Uterus (tissue), 4 donors: ENCODE measurements around the gene PLEKHA7. TPM values are rescaled to one million over a fixed set of nuclear protein-coding genes. Genes with fewer than 3 reads are reported as not detected.

Experiments
- DNase-seq, 2 donors: peaks; one replicate each; pipeline ENCODE4 v3.0.0-alpha.2; 2019 to 2020
- H3K27ac ChIP-seq, 2 donors: fragments of 200-600 bp; sonication (generic); 1 replicate in 1 of 2; 2 replicates in 1 of 2; pipeline ENCODE4 v1.5.1; 2016 to 2018
- H3K27me3 ChIP-seq, 2 donors: fragments of 200-600 bp; sonication (generic); one replicate each; pipeline ENCODE4 v1.5.1; 2018 to 2019; ENCODE audit warnings: control low read depth in 1 of 2
- H3K36me3 ChIP-seq, 2 donors: fragments of 200-600 bp; sonication (generic); one replicate each; pipeline ENCODE4 v1.5.1; 2019; ENCODE audit warnings: control low read depth in 1 of 2
- H3K4me1 ChIP-seq, 2 donors: fragments of 200-600 bp; sonication (generic); one replicate each; pipeline ENCODE4 v1.5.1; 2018 to 2019; ENCODE audit warnings: control low read depth in 1 of 2
- H3K4me3 ChIP-seq, 2 donors: fragments of 200-600 bp; sonication (generic); 1 replicate in 1 of 2; 2 replicates in 1 of 2; pipeline ENCODE4 v1.5.1; 2018 to 2019; ENCODE audit warnings: mild to moderate bottlenecking in 1 of 2
- H3K9me3 ChIP-seq, 2 donors: fragments of 200-600 bp; sonication (generic); one replicate each; pipeline ENCODE4 v1.5.1; 2019; ENCODE audit warnings: control low read depth in 1 of 2
- CTCF ChIP-seq, 4 experiments: fragments of 200-600 bp in 2 of 4; fragments of 450-650 bp in 2 of 4; sonication (generic) in 2 of 4; IDR thresholded peaks; one replicate each; pipeline ENCODE4 v1.5.1; 2016 to 2019; ENCODE audit warnings: antibody characterized with exemption in 4 of 4, mild to moderate bottlenecking in 2 of 4, moderate library complexity in 1 of 4
- POLR2A ChIP-seq, 2 donors: fragments of 450-650 bp; IDR thresholded peaks; one replicate each; pipeline ENCODE4 v1.6.1; 2016; ENCODE audit warnings: antibody characterized with exemption in 2 of 2, mild to moderate bottlenecking in 1 of 2, moderate library complexity in 1 of 2
- intact Hi-C: fragments of 100-400 bp; cut with DNase I; formaldehyde crosslinking; loops from one replicate; pipeline ENCODE4 v1.15.1; 2023; ENCODE audit warnings: low total_unique reads
- total RNA-seq, 4 donors: library from RNA; depleted of rRNA in 3 of 4; stranded (reverse); fragments of >200 nt in 3 of 4; gene quantifications; one replicate each; pipeline versions ENCODE4 v1.1.0 to v1.2.4, GENCODE V29; 2014 to 2023
- donor health status: DM: yes; HTN: yes; CAD: no.

Gene PLEKHA7
- total RNA-seq, 4 donors from 2014 or later: 13.3 to 38.2 (median 26.7) TPM

GRCh38 chr11:16790486-16791190 is 223.6 kb downstream of the PLEKHA7 start:
- TF ChIP-seq CTCF (IDR thresholded peaks at IDR 0.05) (no peak), POLR2A (IDR thresholded peaks at IDR 0.05) (no peak)
- intact Hi-C loops: no loop called here
- Histone ChIP-seq H3K27ac (no peak overlapping the region), H3K4me1 (no peaks in the 10 kb centered on the region), H3K4me3 (no peak overlapping the region), H3K36me3 (no peaks in the 10 kb centered on the region), H3K27me3 (no peaks in the 10 kb centered on the region), H3K9me3 (no peaks in the 10 kb centered on the region)
- no peak for DNase-seq

GRCh38 chr11:16789560-16790485 is 224.4 kb downstream of the PLEKHA7 start:
- Histone ChIP-seq H3K27me3 (no peaks in the 10 kb centered on the region), H3K4me1 (no peaks in the 10 kb centered on the region), H3K36me3 (no peaks in the 10 kb centered on the region), H3K27ac (no peak overlapping the region), H3K9me3 (no peaks in the 10 kb centered on the region), H3K4me3 (no peak overlapping the region)
- no peak for DNase-seq
- no peak for TF ChIP-seq CTCF (IDR thresholded peaks at IDR 0.05)
- TF ChIP-seq POLR2A (IDR thresholded peaks at IDR 0.05): no peak
- intact Hi-C loops: no loop called here

GRCh38 chr11:16789063-16789420 is 225.2 kb downstream of the PLEKHA7 start:
- no peak for DNase-seq
- Histone ChIP-seq H3K27ac (no peak overlapping the region), H3K4me1 (no peaks in the 10 kb centered on the region), H3K4me3 (no peak overlapping the region), H3K9me3 (no peaks in the 10 kb centered on the region), H3K27me3 (no peaks in the 10 kb centered on the region), H3K36me3 (no peaks in the 10 kb centered on the region)
- intact Hi-C loops: no loop called here
- no peak for TF ChIP-seq CTCF (IDR thresholded peaks at IDR 0.05)
- TF ChIP-seq POLR2A (IDR thresholded peaks at IDR 0.05): no peak

- intact Hi-C loops: no loop called here
- no peaks in the 10 kb centered on the region for H3K36me3 ChIP-seq
- peak in 1 of 2 donors; percentile 43 for DNase-seq
These were observed 225.8 kb downstream of the PLEKHA7 start for GRCh38 chr11:16788141-16789062.

More at GRCh38 chr11:16788141-16789062, 225.8 kb downstream of the PLEKHA7 start:
- H3K27me3 ChIP-seq: no peaks in the 10 kb centered on the region
- no peak overlapping the region for H3K27ac ChIP-seq
- no peak overlapping the region for H3K4me3 ChIP-seq
- no peaks in the 10 kb centered on the region for H3K4me1 ChIP-seq
- TF ChIP-seq CTCF (IDR thresholded peaks at IDR 0.05) (peak; percentile 56 to 76 (median 64)), POLR2A (IDR thresholded peaks at IDR 0.05) (no peak)
- H3K9me3 ChIP-seq: no peaks in the 10 kb centered on the region
